Measurements from ENCODE around the gene TJP1. TPM values are rescaled to one million over a fixed set of nuclear protein-coding genes. Genes with fewer than 3 reads are reported as not detected.

The TJP1 gene
- total RNA-seq, 1 experiment from 2014 or later: 67.0 TPM

DNA sequence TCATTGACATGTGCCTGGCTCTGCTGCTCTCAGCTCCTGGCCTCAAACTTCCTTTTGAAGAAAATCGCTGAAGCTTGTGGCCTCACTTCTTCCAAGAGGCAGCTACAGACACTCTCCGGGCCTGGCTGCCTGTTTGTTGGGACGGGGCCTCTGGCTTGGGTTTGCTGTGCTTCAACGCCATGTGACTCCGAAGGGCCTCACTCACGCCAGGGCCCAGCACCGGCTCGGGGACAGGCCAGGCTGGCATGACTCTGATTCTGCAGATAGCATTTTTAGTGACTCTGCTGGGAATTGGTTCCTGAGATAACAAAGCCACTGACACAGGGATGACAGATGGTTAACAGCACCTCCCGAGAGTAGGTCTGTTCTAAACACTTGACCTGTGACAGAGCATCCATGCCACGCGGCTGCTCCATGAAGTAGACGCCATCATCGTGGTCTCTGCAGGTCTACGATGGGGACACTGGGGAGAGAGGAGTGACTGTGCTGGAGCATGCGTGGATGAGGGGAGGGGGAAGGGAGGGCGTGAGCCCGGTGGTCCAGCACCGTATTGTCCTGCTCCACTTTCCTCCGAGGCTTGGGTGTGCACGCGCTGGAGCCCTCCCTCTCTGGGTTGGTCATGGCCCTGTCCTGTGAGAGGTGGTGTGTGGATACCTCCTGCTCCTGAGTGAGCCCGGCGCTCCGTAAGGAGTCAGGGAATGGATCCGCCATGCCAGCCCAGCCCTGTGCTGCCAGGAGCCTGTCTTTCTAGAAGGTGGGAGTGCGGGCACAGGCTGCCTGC is 133.6 kb downstream of the TJP1 start:
- Histone ChIP-seq H3K27me3 (ENCODE audit: low read length) (no peaks in the 10 kb centered on the region), H2AFZ (ENCODE audit: low read length) (no peak overlapping the region), H3K4me2 (ENCODE audit: low read length) (no peak overlapping the region), H3K79me2 (ENCODE audit: low read length) (no peaks in the 10 kb centered on the region), H3K9me2 (replicated peaks; ENCODE audit: low read length) (no peaks in the 10 kb centered on the region), H3F3A (ENCODE audit: low read length, unreplicated experiment) (no peaks in the 10 kb centered on the region), H4K20me1 (ENCODE audit: low read length) (no peaks in the 10 kb centered on the region), H3K4me3 (ENCODE audit: low read length) (no peak overlapping the region), H3K27ac (ENCODE audit: low read length) (no peak overlapping the region), H3K36me3 (ENCODE audit: low read depth, low read length) (no peaks in the 10 kb centered on the region), H3K4me1 (ENCODE audit: insufficient read depth, low read length) (peaks cover 47% of the 10 kb centered on the region), H3K9me3 (ENCODE audit: low read length) (no peaks in the 10 kb centered on the region), H3K9ac (ENCODE audit: low read length) (no peak overlapping the region)
- intact Hi-C loops (cut with micrococcal nuclease): no loop called here
- TF ChIP-seq, protein P1, sequence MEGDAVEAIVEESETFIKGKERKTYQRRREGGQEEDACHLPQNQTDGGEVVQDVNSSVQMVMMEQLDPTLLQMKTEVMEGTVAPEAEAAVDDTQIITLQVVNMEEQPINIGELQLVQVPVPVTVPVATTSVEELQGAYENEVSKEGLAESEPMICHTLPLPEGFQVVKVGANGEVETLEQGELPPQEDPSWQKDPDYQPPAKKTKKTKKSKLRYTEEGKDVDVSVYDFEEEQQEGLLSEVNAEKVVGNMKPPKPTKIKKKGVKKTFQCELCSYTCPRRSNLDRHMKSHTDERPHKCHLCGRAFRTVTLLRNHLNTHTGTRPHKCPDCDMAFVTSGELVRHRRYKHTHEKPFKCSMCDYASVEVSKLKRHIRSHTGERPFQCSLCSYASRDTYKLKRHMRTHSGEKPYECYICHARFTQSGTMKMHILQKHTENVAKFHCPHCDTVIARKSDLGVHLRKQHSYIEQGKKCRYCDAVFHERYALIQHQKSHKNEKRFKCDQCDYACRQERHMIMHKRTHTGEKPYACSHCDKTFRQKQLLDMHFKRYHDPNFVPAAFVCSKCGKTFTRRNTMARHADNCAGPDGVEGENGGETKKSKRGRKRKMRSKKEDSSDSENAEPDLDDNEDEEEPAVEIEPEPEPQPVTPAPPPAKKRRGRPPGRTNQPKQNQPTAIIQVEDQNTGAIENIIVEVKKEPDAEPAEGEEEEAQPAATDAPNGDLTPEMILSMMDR (conservative IDR thresholded peaks at IDR 0.05; ENCODE audit: low read depth, low read length): no peak
- no peak for TF ChIP-seq EZH2 (IDR thresholded peaks at IDR 0.05; ENCODE audit: low read length, unreplicated experiment)
- TF ChIP-seq EZH2phosphoT487 (IDR thresholded peaks at IDR 0.05; ENCODE audit: borderline replicate concordance, low read length): no peak
- BruUV-seq (replicated peaks): no TSS peak
- CTCF ChIA-PET: no interaction called here
- POLR2A ChIA-PET (ENCODE audit: unreplicated experiment): no interaction called here
- DNase-seq (no peak), ATAC-seq (no peak)

DNA sequence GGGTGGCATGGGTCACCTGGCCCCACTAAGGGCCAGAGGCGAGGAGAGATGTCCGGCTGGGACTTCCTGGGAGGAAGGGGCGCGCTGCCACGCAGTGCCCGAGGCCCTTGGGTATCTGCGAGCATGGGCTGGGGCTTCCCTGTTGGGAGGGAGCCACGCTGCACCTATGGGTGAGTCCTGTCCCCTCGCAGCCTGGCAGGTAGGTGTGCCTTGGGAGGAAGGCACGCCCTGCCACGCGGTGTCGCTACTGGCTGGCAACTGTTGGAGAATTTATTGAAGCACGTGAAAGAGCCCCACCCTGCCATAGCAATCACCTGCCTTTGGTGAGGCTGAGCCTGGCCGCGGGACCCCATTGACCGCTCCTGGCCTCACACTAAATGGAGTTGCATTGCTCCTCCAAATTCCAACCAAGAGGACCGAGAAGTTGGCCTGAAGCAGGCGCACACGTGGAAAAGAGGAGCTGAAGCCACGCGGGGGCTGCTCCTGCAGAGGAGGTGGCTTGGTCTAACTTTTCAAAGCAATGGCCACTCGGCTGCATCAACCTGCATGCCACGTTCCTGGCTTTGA is 134.2 kb downstream of the TJP1 start:
- no peak for TF ChIP-seq EZH2 (IDR thresholded peaks at IDR 0.05; ENCODE audit: low read length, unreplicated experiment)
- Histone ChIP-seq H3K27ac (ENCODE audit: low read length) (no peak overlapping the region), H2AFZ (ENCODE audit: low read length) (no peak overlapping the region), H3K4me1 (ENCODE audit: insufficient read depth, low read length) (peaks cover 41% of the 10 kb centered on the region), H3K79me2 (ENCODE audit: low read length) (no peaks in the 10 kb centered on the region), H3K9me2 (replicated peaks; ENCODE audit: low read length) (no peaks in the 10 kb centered on the region), H4K20me1 (ENCODE audit: low read length) (no peaks in the 10 kb centered on the region), H3K27me3 (ENCODE audit: low read length) (no peaks in the 10 kb centered on the region), H3K9ac (ENCODE audit: low read length) (no peak overlapping the region), H3F3A (ENCODE audit: low read length, unreplicated experiment) (no peaks in the 10 kb centered on the region), H3K4me2 (ENCODE audit: low read length) (no peak overlapping the region), H3K4me3 (ENCODE audit: low read length) (no peak overlapping the region), H3K9me3 (ENCODE audit: low read length) (no peaks in the 10 kb centered on the region), H3K36me3 (ENCODE audit: low read depth, low read length) (no peaks in the 10 kb centered on the region)
- ATAC-seq (no peak), DNase-seq (no peak)
- intact Hi-C loops (cut with micrococcal nuclease): no loop called here
- BruUV-seq (replicated peaks): no TSS peak
- POLR2A ChIA-PET (ENCODE audit: unreplicated experiment): no interaction called here
- CTCF ChIA-PET: no interaction called here

DNA sequence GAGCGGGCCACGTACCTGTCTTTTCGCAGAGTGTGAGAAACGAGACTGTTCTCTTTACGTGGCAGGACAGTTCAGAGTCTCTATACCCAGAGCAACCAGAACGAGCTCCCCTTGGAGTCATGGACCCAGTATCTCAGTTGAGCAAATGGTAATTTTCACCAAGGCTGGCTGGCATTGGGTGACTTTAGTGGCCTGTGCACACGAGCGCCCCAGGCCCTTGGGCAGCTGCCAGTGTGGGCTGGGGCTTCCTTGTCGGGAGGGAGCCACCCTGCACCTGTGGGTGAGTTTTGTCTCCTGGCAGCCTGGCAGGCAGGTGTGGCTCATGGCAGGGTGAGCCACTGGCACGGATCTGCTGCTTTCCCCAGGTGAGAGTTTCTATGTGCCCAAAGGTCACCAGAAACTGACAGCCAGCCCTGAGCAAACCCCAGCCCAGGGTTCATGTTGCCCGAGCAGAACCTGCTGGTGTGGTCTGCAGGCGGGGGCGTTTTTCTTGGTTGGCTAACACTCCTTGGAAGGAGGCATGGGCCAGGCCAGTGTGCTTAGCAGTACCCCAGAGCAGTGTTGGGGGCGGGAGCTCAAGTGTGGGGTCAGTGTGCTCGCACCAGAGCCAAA is 135.0 kb downstream of the TJP1 start:
- H3K9me3 ChIP-seq (ENCODE audit: low read length): no peaks in the 10 kb centered on the region
- H3K4me3 ChIP-seq (ENCODE audit: low read length): no peak overlapping the region
- no peak overlapping the region for H3K27ac ChIP-seq (ENCODE audit: low read length)
- H3K4me1 ChIP-seq (ENCODE audit: insufficient read depth, low read length): peaks cover 43% of the 10 kb centered on the region
- no peaks in the 10 kb centered on the region for H3K27me3 ChIP-seq (ENCODE audit: low read length)
- H3K36me3 ChIP-seq (ENCODE audit: low read depth, low read length): no peaks in the 10 kb centered on the region
- peak; percentile 30 for DNase-seq
- POLR2A ChIA-PET (ENCODE audit: unreplicated experiment): no interaction called here
- ATAC-seq: no peak
- no peaks in the 10 kb centered on the region for H3F3A ChIP-seq (ENCODE audit: low read length, unreplicated experiment)
- intact Hi-C loops (cut with micrococcal nuclease): no loop called here
- H3K79me2 ChIP-seq (ENCODE audit: low read length): no peaks in the 10 kb centered on the region
- TF ChIP-seq EZH2 (IDR thresholded peaks at IDR 0.05; ENCODE audit: low read length, unreplicated experiment): no peak
- TF ChIP-seq EZH2phosphoT487 (IDR thresholded peaks at IDR 0.05; ENCODE audit: borderline replicate concordance, low read length): no peak
- TF ChIP-seq, protein P1 (conservative IDR thresholded peaks at IDR 0.05; ENCODE audit: low read depth, low read length): no peak
- no peak overlapping the region for H3K4me2 ChIP-seq (ENCODE audit: low read length)
- BruUV-seq (replicated peaks): no TSS peak
- H2AFZ ChIP-seq (ENCODE audit: low read length): no peak overlapping the region
- H3K9ac ChIP-seq (ENCODE audit: low read length): no peak overlapping the region
- H4K20me1 ChIP-seq (ENCODE audit: low read length): no peaks in the 10 kb centered on the region
- no peaks in the 10 kb centered on the region for H3K9me2 ChIP-seq (replicated peaks; ENCODE audit: low read length)
- CTCF ChIA-PET: interaction anchor here (0.8 to 1.1 kb wide), 2 partner anchors 10 to 238 kb away, joined by 3 to 5 read pairs; no protein-coding TSS in a partner anchor

Measured in PC-3 (cell line).